GM23248 (cell line): ENCODE data around the gene PPP1CC. TPM values are rescaled to one million over a fixed set of nuclear protein-coding genes. Genes with fewer than 3 reads are reported as not detected.
A peak's percentile ranks its signal among the peaks of the same experiment; 100 is the strongest.

ENCODE experiments used
- DNase-seq: peaks from one replicate; pipeline ENCODE4 v3.0.0-alpha.2; 2015
- H2AFZ ChIP-seq: fragments of 200-600 bp; sonication (generic); 2 replicates; pipeline ENCODE4 v1.6.1; 2016; ENCODE audit warnings: antibody characterized with exemption
- H3F3A ChIP-seq: fragments of 200-600 bp; sonication (generic); 2 replicates; pipeline ENCODE4 v1.6.1; 2016; ENCODE audit warnings: mild to moderate bottlenecking, antibody characterized with exemption, mixed run types; ENCODE audit not compliant: insufficient read depth
- H3K27ac ChIP-seq: fragments of 200-600 bp; sonication (generic); 2 replicates; pipeline ENCODE4 v1.5.1; 2016; ENCODE audit warnings: mild to moderate bottlenecking
- H3K27me3 ChIP-seq: fragments of 200-600 bp; sonication (generic); replicated peaks from 2 replicates; pipeline ENCODE4 v1.6.1; 2016; ENCODE audit warnings: mild to moderate bottlenecking; ENCODE audit not compliant: insufficient read depth
- H3K36me3 ChIP-seq: fragments of 200-600 bp; sonication (generic); 2 replicates; pipeline ENCODE4 v1.6.1; 2016; ENCODE audit warnings: low read depth, mild to moderate bottlenecking
- H3K4me1 ChIP-seq: fragments of 200-600 bp; sonication (generic); 2 replicates; pipeline ENCODE4 v1.6.1; 2016; ENCODE audit warnings: mild to moderate bottlenecking; ENCODE audit not compliant: insufficient read depth
- H3K4me2 ChIP-seq: fragments of 200-600 bp; sonication (generic); one replicate; pipeline ENCODE4 v1.6.1; 2016; ENCODE audit warnings: mild to moderate bottlenecking; ENCODE audit not compliant: unreplicated experiment
- H3K4me3 ChIP-seq: fragments of 200-600 bp; sonication (generic); 2 replicates; pipeline ENCODE4 v1.5.1; 2016; ENCODE audit warnings: mild to moderate bottlenecking
- H3K79me2 ChIP-seq: fragments of 200-600 bp; sonication (generic); 2 replicates; pipeline ENCODE4 v1.6.1; 2016; ENCODE audit warnings: mild to moderate bottlenecking; ENCODE audit not compliant: insufficient read depth
- H3K9ac ChIP-seq: fragments of 200-600 bp; sonication (generic); 2 replicates; pipeline ENCODE4 v1.6.1; 2016; ENCODE audit warnings: mild to moderate bottlenecking
- H3K9me2 ChIP-seq: fragments of 200-600 bp; sonication (generic); 2 replicates; pipeline ENCODE4 v1.6.1; 2016; ENCODE audit warnings: mixed run types, mild to moderate bottlenecking, moderate library complexity; ENCODE audit not compliant: insufficient read depth
- H3K9me3 ChIP-seq: fragments of 200-600 bp; sonication (generic); one replicate; pipeline ENCODE4 v1.6.1; 2017; ENCODE audit warnings: low read depth
- H4K20me1 ChIP-seq: fragments of 200-600 bp; sonication (generic); 2 replicates; pipeline ENCODE4 v1.6.0; 2016; ENCODE audit not compliant: insufficient read depth
- EZH2 ChIP-seq: fragments of 200-600 bp; sonication (generic); IDR thresholded peaks from 2 replicates; pipeline ENCODE4 v1.6.1; 2018; ENCODE audit warnings: antibody characterized with exemption, mild to moderate bottlenecking; ENCODE audit not compliant: insufficient read depth, poor library complexity, severe bottlenecking
- EZH2phosphoT487 ChIP-seq: fragments of 200-600 bp; sonication (generic); IDR thresholded peaks from 2 replicates; pipeline ENCODE4 v1.6.1; 2018; ENCODE audit warnings: antibody characterized with exemption, moderate library complexity, mild to moderate bottlenecking, low read depth; ENCODE audit not compliant: insufficient read depth
- WGBS, 2 experiments: methylation state at CpG; one replicate each; pipeline ENCODE4 v1.1.6; 2015 to 2017; ENCODE audit warnings: low lambda C conversion rate in 2 of 2, low coverage in 1 of 2; ENCODE audit errors: missing lambda C conversion rate in 2 of 2; 5-methylcytosine and 5-hydroxymethylcytosine counted together
- in situ Hi-C: fragments of 300-500 bp; cut with MboI; formaldehyde crosslinking; loops from 2 replicates; pipeline ENCODE4 v1.15.0; 2020
- polyA plus RNA-seq: library from polyadenylated mRNA; unstranded; fragments of >200 nt; fragmentation: Nextera tagmentation; extraction: Ambion mirVana; gene quantifications from 2 replicates; pipeline ENCODE4 v1.2.1, GENCODE V29; 2016
- total RNA-seq: library from RNA; depleted of rRNA; stranded (reverse); fragments of >200 nt; shearing (Covaris generic); gene quantifications from 2 replicates; pipeline ENCODE4 v1.2.3, GENCODE V29; 2014

Gene PPP1CC
- total and polyA plus RNA-seq, 2 experiments from 2014 or later = 37.4 to 110 TPM

- in situ Hi-C loops = no loop called here
- no peaks in the 10 kb centered on the region for H3K4me1 ChIP-seq
- DNase-seq = peak; percentile 27
- H3K36me3 ChIP-seq = no peaks in the 10 kb centered on the region
- H3K9me3 ChIP-seq = no peaks in the 10 kb centered on the region
- H3K79me2 ChIP-seq = no peaks in the 10 kb centered on the region
- no peaks in the 10 kb centered on the region for H3K27me3 ChIP-seq
- H3K9ac ChIP-seq = no peak overlapping the region
- TF ChIP-seq EZH2 (no peak), EZH2phosphoT487 (no peak)
- no peak overlapping the region for H3K4me3 ChIP-seq
- WGBS, 2 experiments = 27 to 30% methylated on average over 3 of the region's 3 CpGs
- no peak overlapping the region for H3K4me2 ChIP-seq
- H2AFZ ChIP-seq = no peak overlapping the region
- H3K9me2 ChIP-seq = no peaks in the 10 kb centered on the region
- peaks cover 4% of the 10 kb centered on the region; the same call in 1 of the 2 replicates for H3F3A ChIP-seq
- H4K20me1 ChIP-seq = no peaks in the 10 kb centered on the region
- no peak overlapping the region for H3K27ac ChIP-seq
Observed at GRCh38 chr12:110754101-110754793, 11.6 kb upstream of the PPP1CC start.

GRCh38 chr12:110750784-110751461 lies 8.2 kb upstream of the PPP1CC start:
- no peak overlapping the region for H3K9ac ChIP-seq
- no peak overlapping the region for H3K4me3 ChIP-seq
- no peaks in the 10 kb centered on the region for H3K4me1 ChIP-seq
- H3K36me3 ChIP-seq = no peaks in the 10 kb centered on the region
- H2AFZ ChIP-seq = peak overlapping the region; percentile 7; the same call in 1 of the 2 replicates
- no peak overlapping the region for H3K27ac ChIP-seq
- no peak for TF ChIP-seq EZH2phosphoT487
- TF ChIP-seq EZH2 = no peak
- H3K9me3 ChIP-seq = no peaks in the 10 kb centered on the region
- in situ Hi-C loops = no loop called here
- no peaks in the 10 kb centered on the region for H3K9me2 ChIP-seq
- 11 to 19% methylated on average over 13 of the region's 13 CpGs for WGBS, 2 experiments
- no peaks in the 10 kb centered on the region for H3K27me3 ChIP-seq
- H3K4me2 ChIP-seq = peak overlapping the region; percentile 13
- no peaks in the 10 kb centered on the region for H3K79me2 ChIP-seq
- peak; percentile 80 for DNase-seq
- H3F3A ChIP-seq = peaks cover 4% of the 10 kb centered on the region; the same call in 1 of the 2 replicates
- no peaks in the 10 kb centered on the region for H4K20me1 ChIP-seq

- Histone ChIP-seq H3K9me2 (no peaks in the 10 kb centered on the region), H3K9ac (no peak overlapping the region), H4K20me1 (peaks cover 4% of the 10 kb centered on the region; the same call in 1 of the 2 replicates), H3K27ac (no peak overlapping the region), H3K79me2 (peaks cover 11% of the 10 kb centered on the region), H3K4me2 (no peak overlapping the region), H3K4me3 (no peak overlapping the region), H2AFZ (no peak overlapping the region), H3F3A (peaks cover 17% of the 10 kb centered on the region; the same call in 1 of the 2 replicates), H3K9me3 (no peaks in the 10 kb centered on the region), H3K36me3 (no peaks in the 10 kb centered on the region), H3K27me3 (no peaks in the 10 kb centered on the region), H3K4me1 (peaks cover 21% of the 10 kb centered on the region)
- WGBS, 2 experiments = 88 to 91% methylated on average over 6 of the region's 6 CpGs
- DNase-seq = no peak
- no peak for TF ChIP-seq EZH2phosphoT487
- TF ChIP-seq EZH2 = no peak
- in situ Hi-C loops = no loop called here
Observed at GRCh38 chr12:110746550-110746949, 3.9 kb upstream of the PPP1CC start.

- no peak for TF ChIP-seq EZH2
- H3K27ac ChIP-seq = no peak overlapping the region
- H3K4me1 ChIP-seq = peaks cover 27% of the 10 kb centered on the region
- WGBS, 2 experiments = 86 to 87% methylated on average over 16 of the region's 16 CpGs
- no peak for DNase-seq
- H3K4me3 ChIP-seq = no peak overlapping the region
- no peaks in the 10 kb centered on the region for H3K9me3 ChIP-seq
- no peak overlapping the region for H3K4me2 ChIP-seq
- H2AFZ ChIP-seq = no peak overlapping the region
- H3K36me3 ChIP-seq = no peaks in the 10 kb centered on the region
- no peaks in the 10 kb centered on the region for H3K27me3 ChIP-seq
- peaks cover 14% of the 10 kb centered on the region; the same call in 1 of the 2 replicates for H3F3A ChIP-seq
- no peak overlapping the region for H3K9ac ChIP-seq
- H3K79me2 ChIP-seq = peaks cover 19% of the 10 kb centered on the region
- peaks cover 13% of the 10 kb centered on the region; the same call in 1 of the 2 replicates for H4K20me1 ChIP-seq
- no peaks in the 10 kb centered on the region for H3K9me2 ChIP-seq
- in situ Hi-C loops = no loop called here
Observed at GRCh38 chr12:110745542-110746284, 3.0 kb upstream of the PPP1CC start.
